Endothelial cell (in vitro differentiated cells): ENCODE data around the gene ADAM12. TPM values are rescaled to one million over a fixed set of nuclear protein-coding genes. Genes with fewer than 3 reads are reported as not detected.

Source experiments
- DNase-seq: peaks from one replicate; pipeline ENCODE4 v3.0.0; 2021; ENCODE audit warnings: low spot score
- H3K27ac Mint-ChIP-seq: one replicate; pipeline ENCODE4 v1.8.0; 2021; ENCODE audit warnings: mixed read lengths, inconsistent platforms; ENCODE audit not compliant: unreplicated experiment
- H3K27me3 Mint-ChIP-seq: one replicate; pipeline ENCODE4 v1.8.0; 2021; ENCODE audit warnings: mild to moderate bottlenecking, moderate library complexity, mixed read lengths, inconsistent platforms; ENCODE audit not compliant: unreplicated experiment
- H3K36me3 Mint-ChIP-seq: one replicate; pipeline ENCODE4 v1.8.0; 2021; ENCODE audit warnings: mild to moderate bottlenecking, low read depth, mixed read lengths, inconsistent platforms; ENCODE audit not compliant: unreplicated experiment
- H3K4me1 Mint-ChIP-seq: one replicate; pipeline ENCODE4 v1.8.0; 2021; ENCODE audit warnings: mild to moderate bottlenecking, mixed read lengths, inconsistent platforms; ENCODE audit not compliant: unreplicated experiment
- H3K4me3 Mint-ChIP-seq: one replicate; pipeline ENCODE4 v1.8.0; 2021; ENCODE audit warnings: mild to moderate bottlenecking, mixed read lengths, inconsistent platforms; ENCODE audit not compliant: unreplicated experiment
- H3K9me3 Mint-ChIP-seq: one replicate; pipeline ENCODE4 v1.8.0; 2021; ENCODE audit warnings: mixed read lengths, inconsistent platforms; ENCODE audit not compliant: unreplicated experiment
- CTCF ChIP-seq: fragments of 200-600 bp; sonication (generic); IDR thresholded peaks from one replicate; pipeline ENCODE4 v1.5.0; 2021; ENCODE audit warnings: antibody characterized with exemption; ENCODE audit not compliant: unreplicated experiment
- total RNA-seq: library from RNA; stranded (reverse); fragmentation: NEBNext Ultra II Directional; extraction: Animal tissue kit (Norgen Biotek cat#: 25700); gene quantifications from one replicate; pipeline ENCODE4 v1.2.1, GENCODE V29; 2021; ENCODE audit not compliant: unreplicated experiment

ADAM12 gene
- total RNA-seq, 1 donor from 2014 or later, result 9.0 TPM

- Mint-ChIP-seq H3K9me3 (no peaks in the 10 kb centered on the region), H3K27me3 (peaks cover 4% of the 10 kb centered on the region), H3K36me3 (peaks cover 4% of the 10 kb centered on the region), H3K4me1 (peaks cover 19% of the 10 kb centered on the region), H3K27ac (no peak overlapping the region), H3K4me3 (peak overlapping the region; percentile 14)
- DNase-seq, result no peak
- TF ChIP-seq CTCF, result no peak
Observed at GRCh38 chr10:126133906-126134656, 254.2 kb downstream of the ADAM12 start.

- peaks cover 19% of the 10 kb centered on the region for H3K4me1 Mint-ChIP-seq
- no peak overlapping the region for H3K4me3 Mint-ChIP-seq
Observed at GRCh38 chr10:126133082-126133620, 255.1 kb downstream of the ADAM12 start.

GRCh38 chr10:126131341-126131740 is 256.9 kb downstream of the ADAM12 start:
- no peak overlapping the region for H3K4me3 Mint-ChIP-seq
- H3K27ac Mint-ChIP-seq, result no peak overlapping the region
- H3K9me3 Mint-ChIP-seq, result no peaks in the 10 kb centered on the region
- peaks cover 10% of the 10 kb centered on the region for H3K36me3 Mint-ChIP-seq
- H3K27me3 Mint-ChIP-seq, result peaks cover 6% of the 10 kb centered on the region
- no peak for TF ChIP-seq CTCF
- H3K4me1 Mint-ChIP-seq, result peaks cover 17% of the 10 kb centered on the region
- DNase-seq, result no peak

More at GRCh38 chr10:126133082-126133620, 255.1 kb downstream of the ADAM12 start:
- H3K27me3 Mint-ChIP-seq, result peaks cover 6% of the 10 kb centered on the region
- TF ChIP-seq CTCF, result no peak
- H3K9me3 Mint-ChIP-seq, result no peaks in the 10 kb centered on the region
- no peak for DNase-seq
- no peak overlapping the region for H3K27ac Mint-ChIP-seq
- H3K36me3 Mint-ChIP-seq, result peaks cover 10% of the 10 kb centered on the region

GRCh38 chr10:126130271-126130710 is 258.0 kb downstream of the ADAM12 start:
- Mint-ChIP-seq H3K27me3 (peaks cover 6% of the 10 kb centered on the region), H3K9me3 (no peaks in the 10 kb centered on the region), H3K4me1 (peaks cover 9% of the 10 kb centered on the region), H3K27ac (no peak overlapping the region), H3K36me3 (peaks cover 10% of the 10 kb centered on the region), H3K4me3 (no peak overlapping the region)
- no peak for DNase-seq
- no peak for TF ChIP-seq CTCF

- Mint-ChIP-seq H3K36me3 (peaks cover 10% of the 10 kb centered on the region), H3K4me3 (no peak overlapping the region), H3K4me1 (peaks cover 5% of the 10 kb centered on the region), H3K27me3 (peaks cover 6% of the 10 kb centered on the region), H3K9me3 (no peaks in the 10 kb centered on the region), H3K27ac (no peak overlapping the region)
- TF ChIP-seq CTCF, result no peak
- no peak for DNase-seq
Observed at GRCh38 chr10:126129026-126129425, 259.3 kb downstream of the ADAM12 start.
